Adrenal gland (tissue), 5 donors: ENCODE data around the gene TMEM132D.

Experiments
- CTCF ChIP-seq, 6 experiments: fragments of 450-650 bp in 4 of 6; fragments of 200-600 bp in 2 of 6; sonication (generic) in 1 of 6; IDR thresholded peaks; 1 replicate in 5 of 6; 2 replicates in 1 of 6; pipeline versions ENCODE4 v1.5.1 to v1.8.0; 2016 to 2021; ENCODE audit warnings: antibody characterized with exemption in 6 of 6, mild to moderate bottlenecking in 2 of 6, moderate library complexity in 1 of 6
- POLR2A ChIP-seq, 2 donors: fragments of 450-650 bp; IDR thresholded peaks; one replicate each; pipeline ENCODE4 v1.6.1; 2017; ENCODE audit warnings: antibody characterized with exemption in 2 of 2, mild to moderate bottlenecking in 2 of 2, moderate library complexity in 1 of 2
- donor health status: DM: no; HTN: no; CAD: no.

GRCh38 chr12:129053232-129053631 is 850.6 kb downstream of the TMEM132D start:
- TF ChIP-seq CTCF (IDR thresholded peaks at IDR 0.05) (no peak), POLR2A (IDR thresholded peaks at IDR 0.05) (no peak)
